ENCODE results near the gene SSH3.

The SSH3 gene

DNA sequence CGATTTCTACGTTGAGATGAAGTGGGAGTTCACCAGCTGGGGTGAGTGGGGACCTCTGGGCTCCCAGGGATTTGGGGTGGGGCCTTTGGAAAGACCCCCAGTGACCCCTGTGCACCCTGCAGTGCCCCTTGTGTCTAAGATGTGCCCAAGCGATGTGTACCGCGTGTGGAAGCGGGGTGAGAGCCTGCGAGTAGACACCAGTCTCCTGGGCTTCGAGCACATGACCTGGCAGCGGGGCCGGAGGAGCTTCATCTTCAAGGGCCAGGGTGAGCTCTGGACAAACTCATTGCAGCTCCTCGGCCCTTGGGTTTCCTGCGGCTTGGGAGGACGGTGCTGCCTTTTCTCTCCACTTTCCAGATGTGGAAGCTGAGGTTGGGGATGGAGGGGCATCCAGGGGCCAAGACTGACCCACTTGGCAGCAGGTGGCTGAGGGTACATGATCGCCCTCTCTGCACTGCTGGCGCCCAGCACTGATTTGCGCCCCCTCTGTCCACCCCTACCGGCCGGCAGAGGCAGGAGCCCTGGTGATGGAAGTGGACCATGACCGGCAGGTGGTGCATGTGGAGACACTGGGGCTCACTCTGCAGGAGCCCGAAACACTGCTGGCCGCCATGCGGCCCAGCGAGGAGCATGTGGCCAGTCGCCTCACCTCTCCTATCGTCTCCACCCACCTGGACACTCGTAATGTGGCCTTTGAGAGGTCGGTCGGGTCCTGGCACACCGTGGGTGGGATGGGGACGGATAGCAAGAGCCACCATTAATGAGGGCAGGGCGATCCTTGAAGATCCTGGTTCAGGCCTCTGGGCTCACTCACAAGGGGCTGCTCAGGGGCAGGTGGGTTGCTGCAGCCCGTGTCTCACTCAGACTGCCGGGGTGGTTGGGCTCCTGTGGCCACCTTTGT, 11.6 kb upstream of the SSH3 start:
- DNase-seq (ENCODE audit: low read depth in 2 of 2): no peak

DNA sequence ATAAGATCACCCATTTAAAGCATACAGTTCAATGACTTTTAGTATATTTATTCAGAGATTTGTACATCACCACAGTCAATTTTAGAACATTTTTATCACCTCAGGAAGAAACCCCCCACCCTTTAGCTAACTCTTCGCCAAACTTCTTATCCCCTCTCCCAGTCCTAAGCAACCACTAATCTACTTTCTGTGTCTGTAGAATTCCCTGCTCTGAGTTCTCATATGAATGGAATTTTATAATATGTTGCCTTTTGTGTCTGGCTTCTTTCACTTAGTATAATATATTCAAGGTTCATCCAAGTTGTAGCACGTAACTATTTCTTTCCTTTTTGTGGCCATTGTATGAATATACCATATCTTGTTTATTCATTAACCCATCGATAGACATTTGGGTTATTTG, 10.7 kb upstream of the SSH3 start:
- DNase-seq (ENCODE audit: low read depth in 2 of 2): no peak

- no peak for DNase-seq (ENCODE audit: low read depth in 2 of 2)
Measured at GRCh38 chr11:67293090-67293489, 10.2 kb upstream of the SSH3 start.

GRCh38 chr11:67295846-67296245, 7.5 kb upstream of the SSH3 start:
- no peak for DNase-seq (ENCODE audit: low read depth in 2 of 2)

- no peak for DNase-seq (ENCODE audit: low read depth in 2 of 2)
Measured at GRCh38 chr11:67298786-67299185, 4.5 kb upstream of the SSH3 start.

DNA sequence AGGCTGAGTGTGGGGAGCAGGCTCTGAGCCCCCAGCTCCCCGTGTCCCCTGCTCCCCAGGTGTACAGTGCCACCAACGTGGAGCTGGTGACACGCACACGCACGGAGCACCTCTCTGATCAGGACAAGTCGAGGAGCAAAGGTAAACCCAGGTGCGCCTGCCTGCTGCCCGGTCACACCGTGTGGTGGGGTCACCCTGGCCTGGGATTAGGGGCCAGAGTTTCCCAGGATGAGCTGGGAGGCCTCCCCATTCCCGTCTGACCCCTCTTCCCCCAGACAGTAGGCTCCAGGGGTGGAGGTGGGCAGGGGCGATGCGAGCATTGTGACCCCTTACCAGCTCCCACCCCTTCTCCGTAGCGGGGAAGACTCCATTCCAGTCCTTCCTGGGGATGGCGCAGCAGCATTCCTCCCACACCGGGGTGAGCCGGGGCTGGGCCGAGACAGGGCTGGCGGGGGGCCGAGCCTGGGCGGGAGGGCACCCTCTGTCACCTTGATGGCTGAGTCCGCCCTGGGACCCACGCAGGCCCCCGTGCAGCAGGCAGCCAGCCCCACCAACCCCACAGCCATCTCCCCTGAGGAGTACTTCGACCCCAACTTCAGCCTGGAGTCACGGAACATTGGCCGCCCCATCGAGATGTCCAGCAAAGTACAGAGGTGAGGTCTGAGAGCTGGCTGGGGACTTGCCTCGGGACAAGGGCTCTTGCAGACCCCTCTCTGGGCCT, 3.7 kb upstream of the SSH3 start:
- DNase-seq (ENCODE audit: low read depth in 2 of 2): no peak

GRCh38 chr11:67300256-67300755, 3.0 kb upstream of the SSH3 start:
- DNase-seq (ENCODE audit: low read depth in 2 of 2): no peak

DNA sequence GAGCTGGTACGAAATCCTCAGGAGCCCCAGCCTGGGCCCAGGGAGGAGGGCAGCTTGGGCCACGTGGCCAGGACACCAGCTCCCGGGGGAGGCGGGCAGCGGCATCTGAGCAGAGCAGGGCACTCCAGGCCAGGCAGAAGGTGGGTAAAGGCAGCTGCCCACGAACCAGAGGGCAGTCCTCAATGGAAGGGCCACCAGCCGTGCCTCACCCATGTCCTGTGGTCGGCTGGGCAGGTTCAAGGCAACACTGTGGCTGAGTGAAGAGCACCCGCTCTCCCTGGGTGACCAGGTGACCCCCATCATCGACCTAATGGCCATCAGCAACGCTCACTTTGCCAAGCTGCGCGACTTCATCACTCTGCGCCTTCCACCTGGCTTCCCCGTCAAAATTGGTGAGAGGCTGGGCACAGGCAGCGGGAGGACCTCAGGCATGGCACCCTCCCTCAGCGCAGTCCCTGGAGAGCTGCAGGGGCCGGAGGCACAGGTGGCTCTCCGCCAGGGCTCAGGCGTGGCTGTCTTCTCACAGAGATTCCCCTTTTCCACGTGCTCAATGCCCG, 2.5 kb upstream of the SSH3 start:
- DNase-seq (ENCODE audit: low read depth in 2 of 2): no peak

GRCh38 chr11:67301313-67301921, 1.9 kb upstream of the SSH3 start:
- no peak for DNase-seq (ENCODE audit: low read depth in 2 of 2)

DNA sequence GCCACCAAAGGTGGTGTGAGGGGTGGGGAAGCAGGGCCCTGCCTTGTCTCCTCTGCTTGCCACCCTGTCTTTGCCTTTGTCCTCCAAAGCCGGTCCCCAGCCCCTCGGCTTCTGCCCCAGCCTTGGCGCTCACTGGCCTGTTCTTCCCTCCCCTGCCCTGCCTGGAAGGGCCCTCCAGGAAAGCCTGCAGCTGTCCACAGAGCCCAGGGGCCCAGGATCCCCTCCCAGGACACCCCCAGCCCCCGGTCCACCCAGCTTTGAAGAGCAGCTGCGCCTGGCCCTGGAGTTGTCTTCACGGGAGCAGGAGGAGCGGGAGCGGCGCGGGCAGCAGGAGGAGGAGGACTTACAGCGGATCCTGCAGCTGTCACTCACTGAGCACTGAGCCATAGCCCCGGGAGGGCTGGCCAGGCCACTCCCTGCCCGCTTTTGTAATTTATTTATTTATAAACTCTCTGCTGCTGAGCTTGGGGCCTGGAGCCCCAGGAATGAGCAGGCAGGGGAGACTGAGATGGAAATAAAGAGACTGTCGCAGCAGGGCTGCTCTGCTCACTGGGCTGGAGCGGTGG, 1.3 kb upstream of the SSH3 start:
- DNase-seq (ENCODE audit: low read depth in 2 of 2): no peak

- DNase-seq (ENCODE audit: low read depth in 2 of 2): no peak
Measured at GRCh38 chr11:67302571-67303131, 679 bp upstream of the SSH3 start.

DNA sequence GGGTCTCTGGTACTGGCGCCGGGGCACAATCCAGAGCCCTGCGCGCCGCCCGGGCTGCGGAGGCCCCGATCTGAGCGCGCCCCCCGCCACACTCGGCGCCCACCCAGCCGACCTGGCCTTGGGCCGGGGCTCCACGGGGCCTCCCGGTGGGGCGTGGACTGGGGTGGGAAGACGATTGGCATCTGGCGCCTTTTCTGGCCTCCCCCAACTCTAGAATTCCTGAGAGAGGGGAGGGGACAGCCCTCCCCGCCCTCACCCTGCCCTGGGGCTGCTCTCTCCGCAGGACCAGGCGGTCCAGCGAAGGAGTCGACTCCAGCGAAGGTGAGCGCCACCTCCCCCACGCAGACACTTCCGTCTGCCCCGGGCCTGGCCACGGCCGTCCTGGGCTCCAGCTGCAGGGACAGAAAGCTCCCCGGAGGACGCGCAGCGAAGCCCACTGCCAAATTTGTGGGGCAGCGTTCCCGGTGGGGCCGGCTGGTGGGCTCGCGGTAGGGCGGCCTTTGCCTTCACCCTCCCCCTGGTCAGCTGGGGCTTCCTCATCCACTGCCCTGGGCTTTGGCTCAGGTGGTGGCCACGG, 593 bp downstream of the SSH3 start:
- no peak for DNase-seq (ENCODE audit: low read depth in 2 of 2)

GRCh38 chr11:67304511-67305113, 1.3 kb downstream of the SSH3 start:
- no peak for DNase-seq (ENCODE audit: low read depth in 2 of 2)

DNA sequence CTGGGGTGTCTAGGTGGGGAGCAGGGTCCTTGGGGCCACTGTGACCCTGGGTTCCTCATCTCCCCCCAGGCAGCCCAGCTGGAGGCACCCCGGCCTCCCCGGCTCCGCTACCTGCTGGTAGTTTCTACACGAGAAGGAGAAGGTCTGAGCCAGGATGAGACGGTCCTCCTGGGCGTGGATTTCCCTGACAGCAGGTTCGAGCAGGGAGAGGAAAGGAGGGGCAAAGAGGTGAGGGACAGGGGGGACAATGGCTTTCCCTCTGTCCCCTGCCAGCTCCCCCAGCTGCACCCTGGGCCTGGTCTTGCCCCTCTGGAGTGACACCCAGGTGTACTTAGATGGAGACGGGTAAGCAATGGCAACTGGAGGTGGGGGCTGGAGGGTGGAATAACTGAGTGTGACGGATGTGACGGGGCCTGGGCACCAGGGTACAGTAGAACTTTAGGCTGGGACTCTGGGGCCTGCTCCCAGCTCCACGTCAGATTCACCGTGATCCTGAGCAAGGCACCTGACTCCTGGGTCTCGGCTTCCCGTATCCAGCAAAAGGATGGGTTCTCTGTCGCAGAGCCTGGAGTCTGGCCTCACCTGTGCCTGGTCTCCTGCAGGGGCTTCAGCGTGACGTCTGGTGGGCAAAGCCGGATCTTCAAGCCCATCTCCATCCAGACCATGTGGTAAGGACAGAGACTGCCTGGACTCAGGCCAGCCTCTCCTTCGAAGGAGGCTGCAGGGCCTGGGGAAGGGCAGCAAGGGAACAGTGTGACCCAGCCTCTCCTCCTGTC, 3.6 kb downstream of the SSH3 start:
- no peak for DNase-seq (ENCODE audit: low read depth in 2 of 2)

- DNase-seq (ENCODE audit: low read depth in 2 of 2): no peak
Measured at GRCh38 chr11:67307545-67308001, 4.2 kb downstream of the SSH3 start.

GRCh38 chr11:67308031-67308866, 4.9 kb downstream of the SSH3 start:
- DNase-seq (ENCODE audit: low read depth in 2 of 2): no peak

GRCh38 chr11:67309166-67309565, 5.8 kb downstream of the SSH3 start:
- DNase-seq (ENCODE audit: low read depth in 2 of 2): no peak

- no peak for DNase-seq (ENCODE audit: low read depth in 2 of 2)
Measured at GRCh38 chr11:67309661-67310061, 6.3 kb downstream of the SSH3 start.

All from stimulated activated CD4-positive, alpha-beta T cell treated with anti-CD3 and anti-CD28 coated beads, Interleukin-1b, Interleukin-23, amount 100 ng/mL, for 1 hour (primary cell).